ENCODE results near the gene LSM14B. TPM values are rescaled to one million over a fixed set of nuclear protein-coding genes. Genes with fewer than 3 reads are reported as not detected.

The LSM14B gene
- total and polyA plus RNA-seq, 7 donors = 26.4 to 67.0 (median 54.2) TPM

DNA sequence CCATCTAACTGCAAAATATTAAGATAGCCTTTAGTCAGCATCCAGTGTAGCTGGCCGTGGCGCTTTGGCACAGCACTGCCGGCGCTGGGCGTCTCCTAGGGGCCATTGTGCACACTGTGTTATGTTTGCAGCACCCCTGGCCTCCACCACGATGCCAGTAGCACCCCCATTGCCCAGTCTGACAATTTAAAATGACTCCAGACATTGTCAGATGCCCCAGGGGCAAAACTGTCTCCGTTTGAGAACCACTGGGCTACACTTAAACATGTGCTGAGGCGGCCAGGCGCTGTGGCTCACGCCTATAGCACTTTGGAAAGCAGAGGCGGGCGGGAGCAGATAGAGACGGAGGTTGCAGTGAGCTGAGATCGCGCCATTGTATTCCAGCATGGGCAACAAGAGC, 54.6 kb downstream of the LSM14B start:
- WGBS, 3 donors = 91 to 93% (median 92%) methylated on average over 15 of the region's 15 CpGs
- no peaks in the 10 kb centered on the region for H3K27me3 ChIP-seq (ENCODE audit: insufficient read depth in 3 of 3, low read length in 2 of 3)
- intact Hi-C loops (cut with DNase I) = no loop called here
- ATAC-seq (no peak), DNase-seq (peak in 1 of 2 donors; percentile 19)
- H3K36me3 ChIP-seq (ENCODE audit: insufficient read depth in 1 of 2, low read depth in 1 of 2) = peaks cover 0 to 84% of the 10 kb centered on the region in 2 donors
- H3K4me3 ChIP-seq = no peak overlapping the region
- H3K9me3 ChIP-seq = no peaks in the 10 kb centered on the region
- TF ChIP-seq, protein P1, sequence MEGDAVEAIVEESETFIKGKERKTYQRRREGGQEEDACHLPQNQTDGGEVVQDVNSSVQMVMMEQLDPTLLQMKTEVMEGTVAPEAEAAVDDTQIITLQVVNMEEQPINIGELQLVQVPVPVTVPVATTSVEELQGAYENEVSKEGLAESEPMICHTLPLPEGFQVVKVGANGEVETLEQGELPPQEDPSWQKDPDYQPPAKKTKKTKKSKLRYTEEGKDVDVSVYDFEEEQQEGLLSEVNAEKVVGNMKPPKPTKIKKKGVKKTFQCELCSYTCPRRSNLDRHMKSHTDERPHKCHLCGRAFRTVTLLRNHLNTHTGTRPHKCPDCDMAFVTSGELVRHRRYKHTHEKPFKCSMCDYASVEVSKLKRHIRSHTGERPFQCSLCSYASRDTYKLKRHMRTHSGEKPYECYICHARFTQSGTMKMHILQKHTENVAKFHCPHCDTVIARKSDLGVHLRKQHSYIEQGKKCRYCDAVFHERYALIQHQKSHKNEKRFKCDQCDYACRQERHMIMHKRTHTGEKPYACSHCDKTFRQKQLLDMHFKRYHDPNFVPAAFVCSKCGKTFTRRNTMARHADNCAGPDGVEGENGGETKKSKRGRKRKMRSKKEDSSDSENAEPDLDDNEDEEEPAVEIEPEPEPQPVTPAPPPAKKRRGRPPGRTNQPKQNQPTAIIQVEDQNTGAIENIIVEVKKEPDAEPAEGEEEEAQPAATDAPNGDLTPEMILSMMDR (IDR thresholded peaks at IDR 0.05) = no peak
- no peak overlapping the region for H3K27ac ChIP-seq
- H3K4me1 ChIP-seq = no peaks in the 10 kb centered on the region

DNA sequence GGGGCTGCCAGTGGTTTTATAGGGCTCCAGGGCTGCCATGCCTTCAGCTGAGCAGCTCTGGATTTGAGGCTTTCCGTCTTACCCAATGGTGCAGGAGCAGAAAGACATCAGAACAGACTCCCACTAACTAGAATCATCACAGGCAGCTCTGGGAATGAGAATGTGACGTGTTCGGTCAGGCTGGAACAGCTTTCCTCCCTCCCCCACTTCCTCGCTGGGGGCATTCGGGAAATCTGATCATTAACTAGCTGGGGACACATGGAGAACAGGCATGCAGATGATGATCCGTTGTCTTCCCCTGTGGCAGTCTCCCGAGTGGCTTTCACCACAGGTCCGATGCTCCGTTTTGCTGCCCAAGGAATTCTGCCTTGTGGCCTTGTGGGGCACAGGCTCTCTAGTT, 55.0 kb downstream of the LSM14B start:
- TF ChIP-seq, protein P1 (IDR thresholded peaks at IDR 0.05) = no peak
- DNase-seq = peak in 1 of 2 donors; percentile 0
- Histone ChIP-seq H3K27ac (no peak overlapping the region), H3K27me3 (ENCODE audit: insufficient read depth in 3 of 3, low read length in 2 of 3) (no peaks in the 10 kb centered on the region), H3K4me3 (no peak overlapping the region), H3K9me3 (no peaks in the 10 kb centered on the region), H3K36me3 (ENCODE audit: insufficient read depth in 1 of 2, low read depth in 1 of 2) (peaks cover 0 to 81% of the 10 kb centered on the region in 2 donors), H3K4me1 (no peaks in the 10 kb centered on the region)
- intact Hi-C loops (cut with DNase I) = no loop called here
- ATAC-seq = no peak
- 87 to 95% (median 90%) methylated on average over 9 of the region's 9 CpGs for WGBS, 3 donors

DNA sequence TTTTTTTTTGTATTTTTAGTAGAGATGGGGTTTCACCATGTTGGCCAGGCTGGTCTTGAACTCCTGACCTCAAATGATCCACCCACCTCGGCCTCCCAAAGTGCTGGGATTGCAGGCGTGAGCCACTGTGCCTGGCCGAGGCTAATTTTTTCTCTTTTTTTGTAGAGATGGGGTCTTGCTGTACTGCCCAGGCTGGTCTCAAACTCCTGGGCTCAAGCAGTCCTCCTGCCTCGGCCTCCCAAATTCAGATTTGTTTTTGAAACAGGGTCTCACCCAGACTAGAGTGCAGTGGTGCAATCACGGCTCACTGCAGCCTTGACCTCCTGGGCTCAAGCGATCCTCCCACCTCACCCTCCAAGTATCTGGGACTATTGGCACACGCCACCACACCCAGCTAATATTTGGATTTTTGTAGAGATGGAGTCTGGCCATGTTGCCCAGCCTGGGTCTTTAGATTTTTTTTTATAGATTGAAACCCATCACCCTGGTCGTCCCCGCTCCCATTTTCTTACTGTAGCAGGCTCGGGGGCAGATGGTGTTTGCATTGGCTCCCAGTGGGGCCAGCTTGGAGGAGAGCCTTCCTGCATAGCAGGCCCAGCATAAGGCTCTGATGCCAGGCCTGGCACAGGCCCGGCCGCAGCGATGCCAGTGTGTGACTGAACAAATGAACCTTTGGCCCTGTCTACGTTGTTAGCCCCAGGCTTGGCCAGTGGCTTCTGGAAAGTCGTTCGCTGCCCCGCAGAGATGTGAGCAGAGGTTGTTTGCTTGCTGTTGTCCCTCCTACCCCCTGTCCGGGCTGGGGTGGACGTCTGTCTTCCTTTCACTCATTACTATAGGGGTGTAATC, 56.3 kb downstream of the LSM14B start:
- intact Hi-C loops (cut with DNase I) = no loop called here
- ATAC-seq (no peak), DNase-seq (peak in 1 of 2 donors; percentile 42)
- Histone ChIP-seq H3K4me3 (no peak overlapping the region), H3K9me3 (no peaks in the 10 kb centered on the region), H3K36me3 (ENCODE audit: insufficient read depth in 1 of 2, low read depth in 1 of 2) (peaks cover 0 to 69% of the 10 kb centered on the region in 2 donors), H3K27me3 (ENCODE audit: insufficient read depth in 3 of 3, low read length in 2 of 3) (no peaks in the 10 kb centered on the region), H3K27ac (no peak overlapping the region), H3K4me1 (peaks cover 3% of the 10 kb centered on the region)
- TF ChIP-seq, protein P1 (IDR thresholded peaks at IDR 0.05) = no peak
- WGBS, 3 donors = 69 to 81% (median 69%) methylated on average over 19 of the region's 19 CpGs

DNA sequence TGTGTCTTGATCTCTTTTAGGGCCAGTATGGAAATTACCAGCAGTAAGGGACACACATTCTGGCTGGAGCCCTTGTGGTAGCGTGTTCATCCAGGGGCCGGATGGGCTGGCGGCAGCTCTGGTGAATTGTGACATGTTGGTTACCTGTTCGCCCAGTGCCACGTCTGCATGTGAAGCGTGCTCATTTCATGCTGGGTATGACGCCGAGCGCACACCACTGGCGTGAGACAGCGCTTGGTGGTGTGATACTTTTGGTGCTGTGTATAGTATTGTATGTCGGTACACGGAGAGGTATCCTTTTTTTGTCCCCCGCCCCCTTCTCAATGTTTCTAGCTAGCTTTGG, 56.9 kb downstream of the LSM14B start:
- H3K27me3 ChIP-seq (ENCODE audit: insufficient read depth in 3 of 3, low read length in 2 of 3) = no peaks in the 10 kb centered on the region

More for the DNA sequence above, 56.9 kb downstream of the LSM14B start:
- Histone ChIP-seq H3K27ac (no peak overlapping the region), H3K4me1 (peaks cover 8% of the 10 kb centered on the region), H3K36me3 (ENCODE audit: insufficient read depth in 1 of 2, low read depth in 1 of 2) (peaks cover 0 to 63% of the 10 kb centered on the region in 2 donors), H3K4me3 (no peak overlapping the region), H3K9me3 (no peaks in the 10 kb centered on the region)
- WGBS, 3 donors = 91 to 96% (median 93%) methylated on average over 14 of the region's 14 CpGs
- intact Hi-C loops (cut with DNase I) = no loop called here
- ATAC-seq (no peak), DNase-seq (peak in 1 of 2 donors; percentile 39)
- TF ChIP-seq, protein P1 (IDR thresholded peaks at IDR 0.05) = no peak
